Right atrium auricular region (tissue), 2 donors: ENCODE data around the gene VPS13C. TPM values are rescaled to one million over a fixed set of nuclear protein-coding genes. Genes with fewer than 3 reads are reported as not detected.

Experiments used
- DNase-seq: peaks from one replicate; pipeline ENCODE4 v3.0.0-alpha.2; 2019; ENCODE audit warnings: low spot score
- H3K27ac ChIP-seq, 2 donors: fragments of 200-600 bp; sonication (generic); 1 replicate in 1 of 2; 2 replicates in 1 of 2; pipeline ENCODE4 v1.5.1; 2016 to 2019
- H3K27me3 ChIP-seq, 2 donors: fragments of 200-600 bp; sonication (generic); one replicate each; pipeline versions ENCODE4 v1.5.1 to v1.6.0; 2017 to 2019
- H3K36me3 ChIP-seq: fragments of 200-600 bp; sonication (generic); one replicate; pipeline ENCODE4 v1.5.1; 2016
- H3K4me1 ChIP-seq, 2 donors: fragments of 200-600 bp; sonication (generic); one replicate each; pipeline versions ENCODE4 v1.5.1 to v1.6.0; 2017 to 2019
- H3K4me3 ChIP-seq, 2 donors: fragments of 200-600 bp; sonication (generic); 1 replicate in 1 of 2; 2 replicates in 1 of 2; pipeline ENCODE4 v1.5.1; 2017 to 2019; ENCODE audit warnings: mild to moderate bottlenecking in 1 of 2, moderate library complexity in 1 of 2
- H3K9me3 ChIP-seq, 2 donors: fragments of 200-600 bp; sonication (generic); one replicate each; pipeline ENCODE4 v1.5.1; 2019
- CTCF ChIP-seq, 2 donors: fragments of 200-600 bp; sonication (generic); IDR thresholded peaks; one replicate each; pipeline ENCODE4 v1.5.1; 2019; ENCODE audit warnings: antibody characterized with exemption in 2 of 2
- total RNA-seq, 2 donors: library from RNA; depleted of rRNA; stranded (reverse); fragments of >200 nt; gene quantifications; one replicate each; pipeline ENCODE4 v1.1.0, GENCODE V29; 2016

The VPS13C gene
- total RNA-seq, 2 donors from 2014 or later = 30.3 to 41.9 TPM

GRCh38 chr15:61861962-61862361 lies 198.3 kb downstream of the VPS13C start:
- Histone ChIP-seq H3K4me1 (peaks cover 0 to 5% of the 10 kb centered on the region in 2 donors), H3K27ac (no peak overlapping the region), H3K9me3 (no peaks in the 10 kb centered on the region), H3K36me3 (peaks cover 15% of the 10 kb centered on the region), H3K4me3 (no peak overlapping the region), H3K27me3 (no peaks in the 10 kb centered on the region)
- DNase-seq = no peak
- TF ChIP-seq CTCF (IDR thresholded peaks at IDR 0.05) = no peak

- Histone ChIP-seq H3K4me1 (peaks cover 0 to 5% of the 10 kb centered on the region in 2 donors), H3K9me3 (no peaks in the 10 kb centered on the region), H3K27ac (peak overlapping the region in 1 of 2 donors; percentile 30), H3K4me3 (peak overlapping the region in 1 of 2 donors; percentile 1), H3K27me3 (no peaks in the 10 kb centered on the region), H3K36me3 (peaks cover 6% of the 10 kb centered on the region)
- DNase-seq = no peak
- no peak for TF ChIP-seq CTCF (IDR thresholded peaks at IDR 0.05)
These were observed 202.9 kb downstream of the VPS13C start for GRCh38 chr15:61857169-61857829.

- Histone ChIP-seq H3K9me3 (no peaks in the 10 kb centered on the region), H3K36me3 (peaks cover 11% of the 10 kb centered on the region), H3K4me3 (no peak overlapping the region), H3K27ac (no peak overlapping the region), H3K4me1 (peaks cover 0 to 5% of the 10 kb centered on the region in 2 donors), H3K27me3 (no peaks in the 10 kb centered on the region)
- no peak for TF ChIP-seq CTCF (IDR thresholded peaks at IDR 0.05)
- no peak for DNase-seq
These were observed 204.0 kb downstream of the VPS13C start for GRCh38 chr15:61856295-61856694.

- no peak overlapping the region for H3K27ac ChIP-seq
- peaks cover 6% of the 10 kb centered on the region for H3K36me3 ChIP-seq
- no peak for TF ChIP-seq CTCF (IDR thresholded peaks at IDR 0.05)
- H3K9me3 ChIP-seq = no peaks in the 10 kb centered on the region
- no peak for DNase-seq
- no peaks in the 10 kb centered on the region for H3K27me3 ChIP-seq
- H3K4me3 ChIP-seq = no peak overlapping the region
- peaks cover 0 to 5% of the 10 kb centered on the region in 2 donors for H3K4me1 ChIP-seq
These were observed 207.1 kb downstream of the VPS13C start for GRCh38 chr15:61853195-61853594.

GRCh38 chr15:61851955-61852354 lies 208.3 kb downstream of the VPS13C start:
- no peak overlapping the region for H3K27ac ChIP-seq
- H3K36me3 ChIP-seq = peaks cover 6% of the 10 kb centered on the region
- no peak overlapping the region for H3K4me3 ChIP-seq
- TF ChIP-seq CTCF (IDR thresholded peaks at IDR 0.05) = no peak
- H3K27me3 ChIP-seq = no peaks in the 10 kb centered on the region
- H3K4me1 ChIP-seq = no peaks in the 10 kb centered on the region
- H3K9me3 ChIP-seq = no peaks in the 10 kb centered on the region
- DNase-seq = no peak

- Histone ChIP-seq H3K9me3 (no peaks in the 10 kb centered on the region), H3K36me3 (peaks cover 6% of the 10 kb centered on the region), H3K27me3 (no peaks in the 10 kb centered on the region), H3K4me3 (no peak overlapping the region), H3K27ac (no peak overlapping the region), H3K4me1 (no peaks in the 10 kb centered on the region)
- no peak for TF ChIP-seq CTCF (IDR thresholded peaks at IDR 0.05)
- no peak for DNase-seq
These were observed 210.8 kb downstream of the VPS13C start for GRCh38 chr15:61849447-61849846.
